ENCODE data around the gene DUSP2. TPM values are rescaled to one million over a fixed set of nuclear protein-coding genes. Genes with fewer than 3 reads are reported as not detected.

The DUSP2 gene
- total RNA-seq, 1 donor from 2014 or later: 1.3 TPM

- intact Hi-C loops (cut with DNase I): no loop called here
These were observed 24.2 kb downstream of the DUSP2 start for GRCh38 chr2:96120991-96121390.

GRCh38 chr2:96120091-96120720 lies 25.0 kb downstream of the DUSP2 start:
- DNase-seq (ENCODE audit: low spot score): no peak
- intact Hi-C loops (cut with DNase I): no loop called here

More at GRCh38 chr2:96120991-96121390, 24.2 kb downstream of the DUSP2 start:
- DNase-seq (ENCODE audit: low spot score): no peak

GRCh38 chr2:96119389-96119751 lies 25.9 kb downstream of the DUSP2 start:
- DNase-seq (ENCODE audit: low spot score): no peak
- intact Hi-C loops (cut with DNase I): loop anchor here (10.0 kb wide), 2 partner anchors 55 to 95 kb away; no protein-coding TSS in a partner anchor

DNA sequence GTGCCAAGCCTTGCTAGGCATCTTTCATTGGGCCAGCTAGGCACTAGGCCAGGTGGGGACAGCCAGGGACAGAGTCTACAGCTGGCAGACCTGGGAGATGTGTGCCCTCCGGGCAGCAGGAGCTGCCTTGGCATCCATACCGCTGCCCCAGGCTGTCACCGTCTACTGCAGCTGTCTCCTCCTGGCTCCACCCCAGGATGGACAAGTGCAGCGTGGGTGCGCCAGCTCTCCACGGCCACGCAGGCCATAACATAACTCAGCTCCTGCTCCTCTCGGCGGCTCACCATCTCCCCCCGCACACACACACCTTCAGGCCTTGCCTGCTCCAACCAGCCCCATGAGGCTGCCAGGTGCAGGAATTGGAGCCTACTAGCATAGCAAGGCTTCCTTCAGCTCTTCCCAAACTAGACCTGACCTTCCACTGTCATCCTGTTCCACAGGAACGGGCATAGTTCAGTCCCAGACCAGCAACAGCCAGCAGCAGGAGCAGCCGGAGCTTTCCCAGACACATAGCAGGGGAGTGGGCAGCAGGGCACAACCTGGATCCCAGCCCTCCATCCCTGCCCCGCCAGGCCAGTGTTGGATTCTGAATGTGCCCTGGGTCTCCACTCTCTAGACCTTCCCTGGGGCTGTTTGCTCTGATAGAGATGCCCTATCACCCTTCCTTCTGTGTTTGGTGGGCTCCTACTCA lies 26.4 kb downstream of the DUSP2 start:
- intact Hi-C loops (cut with DNase I): loop anchor here (10.0 kb wide), 2 partner anchors 54 to 94 kb away; no protein-coding TSS in a partner anchor
- DNase-seq (ENCODE audit: low spot score): no peak

DNA sequence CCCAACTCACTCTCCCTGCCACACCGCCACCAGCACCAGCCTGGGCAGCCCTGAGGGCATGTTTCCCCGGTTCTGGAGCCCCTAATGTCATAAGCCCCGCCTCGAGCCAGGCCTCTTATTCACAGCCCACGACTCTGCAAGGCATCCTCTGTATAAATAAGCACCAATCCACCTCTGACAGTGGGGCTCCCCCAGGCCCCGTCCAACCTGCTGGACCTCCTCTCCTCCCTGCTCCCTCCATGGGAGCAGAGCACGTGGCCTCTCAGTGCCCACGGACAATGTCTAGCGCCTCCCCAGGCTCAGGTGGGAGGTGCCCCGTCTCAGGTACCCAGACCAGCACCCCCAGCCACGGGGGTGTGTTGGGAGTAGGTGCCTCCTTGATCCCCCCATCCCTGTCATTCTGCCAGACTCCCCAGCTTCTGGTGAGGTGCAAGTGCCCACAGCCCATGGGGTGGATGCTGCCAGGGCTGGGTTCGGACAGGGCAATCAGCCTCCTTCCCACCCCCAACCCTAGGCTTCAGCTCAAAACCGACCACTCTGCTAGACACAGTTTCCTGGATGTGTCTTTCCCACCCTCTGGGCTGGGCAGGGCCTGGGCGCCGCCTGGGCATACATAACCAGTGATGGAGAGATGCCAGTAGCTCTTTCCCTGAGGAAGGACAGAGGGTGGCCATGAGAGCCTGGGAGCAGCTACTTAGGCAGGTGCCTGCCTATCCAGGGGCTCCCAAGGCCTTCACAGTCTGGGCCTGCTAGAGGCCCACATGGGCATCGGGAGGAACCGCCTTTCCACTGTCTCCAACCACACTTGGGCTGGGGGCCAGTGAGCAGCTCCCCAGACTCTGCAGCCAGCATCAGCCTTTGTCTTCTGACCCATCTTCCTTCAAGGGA lies 27.3 kb downstream of the DUSP2 start:
- intact Hi-C loops (cut with DNase I): loop anchor here (10.0 kb wide), 2 partner anchors 53 to 93 kb away; no protein-coding TSS in a partner anchor
- no peak for DNase-seq (ENCODE audit: low spot score)

GRCh38 chr2:96116879-96117533 lies 28.2 kb downstream of the DUSP2 start:
- intact Hi-C loops (cut with DNase I): loop anchor here (10.0 kb wide), 2 partner anchors 52 to 92 kb away; no protein-coding TSS in a partner anchor
- DNase-seq (ENCODE audit: low spot score): no peak

DNA sequence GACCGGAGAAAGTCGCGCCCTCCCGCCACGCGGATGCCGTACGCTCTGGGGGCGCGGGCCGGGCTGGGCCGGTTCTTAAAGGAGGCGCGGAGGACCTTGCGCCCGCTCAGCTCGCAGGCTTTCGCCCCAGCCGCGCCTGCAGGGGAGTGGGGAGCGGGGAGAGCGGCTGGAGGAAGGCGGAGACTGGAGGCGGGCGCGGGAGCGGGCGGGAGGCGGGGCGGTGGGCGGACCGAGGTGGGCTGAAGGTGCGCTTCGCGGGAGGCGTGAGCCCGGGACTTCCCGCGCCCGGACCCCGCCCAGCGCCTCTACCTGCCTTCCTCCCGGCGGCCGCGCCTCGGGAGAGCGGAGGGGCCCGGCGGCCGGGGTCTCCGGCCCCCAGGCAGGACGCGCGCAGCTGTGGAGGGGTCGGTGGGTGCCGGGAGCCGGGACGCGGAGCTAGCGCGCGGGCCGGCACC lies 28.8 kb downstream of the DUSP2 start, which contains the start of gene ADRA2B:
TSS of gene ADRA2B (minus strand) at position 148 of the 455 bp plus-strand sequence. CDS start 422 bp downstream, outside the sequence.
- DNase-seq (ENCODE audit: low spot score): no peak

DNA sequence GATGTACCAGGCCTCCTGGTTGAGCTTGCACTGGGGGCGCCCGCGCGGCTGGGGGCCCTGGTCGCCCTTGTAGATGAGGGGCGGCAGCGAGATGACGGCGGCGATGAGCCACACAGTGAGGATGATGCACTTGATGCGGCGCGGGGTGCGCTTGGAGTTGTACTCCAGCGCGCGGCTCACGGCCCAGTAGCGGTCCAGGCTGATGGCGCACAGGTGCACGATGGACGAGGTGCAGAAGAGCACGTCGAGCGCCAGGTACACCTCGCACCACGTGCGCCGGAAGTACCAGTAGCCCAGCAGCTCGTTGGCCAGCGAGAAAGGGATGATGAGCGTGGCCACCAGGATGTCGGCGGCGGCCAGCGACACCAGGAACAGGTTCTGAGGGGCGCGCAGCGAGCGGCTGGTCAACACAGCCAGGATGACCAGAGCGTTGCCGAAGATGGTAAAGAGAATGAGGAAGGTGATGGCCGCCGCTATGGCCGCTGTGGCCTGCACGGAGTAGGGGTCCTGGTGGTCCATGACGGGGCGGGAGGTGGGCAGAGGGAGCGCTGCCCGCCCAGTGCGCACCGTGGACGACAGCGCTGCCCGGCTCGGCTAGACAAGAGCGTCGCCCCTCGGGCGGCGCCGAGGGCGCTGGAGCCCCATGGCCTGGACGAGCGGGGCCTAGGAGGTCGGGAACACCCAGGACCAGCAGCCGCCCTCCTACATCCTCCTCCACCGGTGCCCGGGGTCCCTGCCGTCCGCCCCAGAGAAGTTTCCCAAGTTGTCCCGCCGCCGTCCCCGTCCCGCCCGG lies 29.4 kb downstream of the DUSP2 start:
- intact Hi-C loops (cut with DNase I): loop anchor here (10.0 kb wide), 2 partner anchors 51 to 91 kb away; no protein-coding TSS in a partner anchor
- no peak for DNase-seq (ENCODE audit: low spot score)

More for the DNA sequence above, 28.8 kb downstream of the DUSP2 start, which contains the start of gene ADRA2B:
- intact Hi-C loops (cut with DNase I): loop anchor here (10.0 kb wide), 2 partner anchors 52 to 92 kb away; no protein-coding TSS in a partner anchor

DNA sequence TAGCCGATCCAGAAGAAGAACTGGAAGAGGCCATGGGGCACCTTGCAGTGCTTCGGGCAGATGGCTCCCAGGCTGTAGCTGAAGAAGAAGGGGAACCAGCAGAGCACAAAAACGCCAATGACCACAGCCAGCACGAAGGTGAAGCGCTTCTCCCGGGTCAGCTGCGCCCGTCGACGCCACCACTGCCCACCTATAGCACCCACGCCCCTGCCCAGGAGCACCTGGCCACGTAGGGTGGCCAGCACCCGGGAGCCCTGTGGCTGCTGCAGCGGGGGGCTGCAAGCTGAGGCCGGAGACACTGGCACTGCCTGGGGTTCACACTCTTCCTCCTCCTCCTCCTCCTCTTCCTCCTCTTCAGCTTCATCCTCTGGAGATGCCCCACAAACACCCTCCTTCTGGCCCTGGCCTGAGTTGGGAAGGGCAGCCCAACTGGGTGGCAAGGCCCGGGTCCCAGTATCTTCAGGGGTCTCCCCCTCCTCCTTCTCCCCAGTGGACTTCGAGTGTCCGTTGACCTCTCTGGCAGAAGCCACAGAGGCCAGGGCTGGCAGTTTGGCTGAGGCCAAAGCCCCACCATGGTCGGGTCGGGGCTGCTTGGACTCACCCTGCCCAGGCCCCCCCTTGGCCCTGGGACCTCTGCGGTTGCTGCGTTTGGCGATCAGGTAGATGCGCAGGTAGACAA lies 30.2 kb downstream of the DUSP2 start:
- no peak for DNase-seq (ENCODE audit: low spot score)
- intact Hi-C loops (cut with DNase I): loop anchor here (10.0 kb wide), 2 partner anchors 50 to 90 kb away; no protein-coding TSS in a partner anchor

GRCh38 chr2:96114546-96114902 lies 30.7 kb downstream of the DUSP2 start:
- intact Hi-C loops (cut with DNase I): loop anchor here (10.0 kb wide), 2 partner anchors 50 to 90 kb away; no protein-coding TSS in a partner anchor
- DNase-seq (ENCODE audit: low spot score): no peak

GRCh38 chr2:96113951-96114350 lies 31.3 kb downstream of the DUSP2 start:
- intact Hi-C loops (cut with DNase I): loop anchor here (10.0 kb wide), 2 partner anchors 49 to 89 kb away; no protein-coding TSS in a partner anchor
- DNase-seq (ENCODE audit: low spot score): no peak

DNA sequence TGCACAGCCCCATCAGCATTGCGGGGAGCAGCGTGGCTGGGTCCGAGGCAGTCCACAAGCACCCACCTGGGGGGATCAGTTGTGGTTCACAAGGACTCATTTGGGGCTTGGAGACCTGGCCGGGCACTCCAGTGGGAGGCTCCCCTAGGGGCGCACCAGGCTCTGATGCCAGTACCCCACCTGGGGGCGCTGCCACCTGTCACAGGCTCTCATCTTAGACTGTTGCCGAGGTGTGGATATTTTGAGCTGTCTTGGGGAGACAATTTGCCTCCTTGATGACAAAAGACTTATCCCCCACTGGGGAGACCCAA lies 31.9 kb downstream of the DUSP2 start:
- intact Hi-C loops (cut with DNase I): loop anchor here (10.0 kb wide), 2 partner anchors 49 to 89 kb away; no protein-coding TSS in a partner anchor
- DNase-seq (ENCODE audit: low spot score): no peak

DNA sequence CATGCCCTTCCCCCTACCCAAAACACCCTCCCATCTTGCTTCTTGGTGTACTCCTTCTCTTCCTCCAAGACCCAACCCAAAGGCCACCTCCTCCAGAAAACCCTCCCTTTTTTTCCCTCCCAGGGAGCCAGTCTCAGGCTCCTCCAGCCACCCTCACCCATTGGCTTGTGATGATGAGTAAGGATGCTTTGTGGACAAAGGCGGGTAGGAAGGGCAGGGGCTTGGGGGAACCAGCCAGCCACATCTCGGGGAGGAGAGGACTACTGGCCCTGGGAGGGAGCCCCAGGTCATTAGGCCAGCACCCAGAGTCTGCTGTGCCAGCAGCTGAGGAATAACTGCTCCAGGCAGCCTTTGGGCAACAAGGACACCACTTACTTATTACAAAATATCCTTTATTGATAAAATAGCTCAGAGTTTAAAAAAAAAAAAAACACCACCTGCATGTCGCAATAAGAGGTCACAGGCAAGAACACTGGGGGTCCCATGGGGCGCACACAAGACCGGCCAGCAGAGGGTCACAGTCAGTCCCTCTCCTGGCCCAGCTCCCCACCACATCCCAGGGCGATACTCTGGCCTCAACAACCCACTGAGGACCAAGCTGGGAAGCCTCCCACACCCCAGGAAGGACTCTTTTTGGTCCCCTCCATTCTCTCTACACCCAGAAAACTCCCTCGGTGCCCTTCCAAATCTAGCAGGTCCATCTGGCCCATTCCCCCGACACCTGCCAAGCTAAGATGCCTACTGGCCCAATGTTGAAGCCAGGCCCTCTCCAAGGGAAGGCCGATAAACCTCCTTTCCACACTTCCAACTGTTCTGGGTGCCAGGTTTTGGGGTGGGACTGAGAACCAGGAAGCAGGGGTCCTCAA lies 32.5 kb downstream of the DUSP2 start:
- DNase-seq (ENCODE audit: low spot score): no peak
- intact Hi-C loops (cut with DNase I): loop anchor here (10.0 kb wide), 2 partner anchors 48 to 88 kb away; no protein-coding TSS in a partner anchor

GRCh38 chr2:96111823-96112500 lies 33.3 kb downstream of the DUSP2 start:
- intact Hi-C loops (cut with DNase I): loop anchor here (10.0 kb wide), 2 partner anchors 47 to 87 kb away; no protein-coding TSS in a partner anchor
- DNase-seq (ENCODE audit: low spot score): peak; percentile 54

DNA sequence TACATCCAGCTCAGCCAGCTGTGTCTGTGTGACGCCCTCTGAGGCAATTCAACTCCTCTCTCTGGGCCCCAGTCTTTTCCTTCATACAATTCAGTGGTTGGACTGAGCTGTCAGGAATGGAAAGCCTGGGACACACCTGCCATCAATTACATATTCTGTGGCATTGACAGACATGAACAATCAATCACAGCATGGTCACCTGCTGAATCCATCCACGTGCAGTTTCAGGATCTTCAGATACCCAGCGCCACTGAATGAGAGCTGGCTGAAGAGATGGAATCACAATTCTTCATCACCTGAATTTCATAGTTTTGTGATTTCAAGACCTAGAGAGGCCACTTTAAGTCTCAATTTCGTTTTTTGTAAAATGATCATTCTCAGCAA lies 34.0 kb downstream of the DUSP2 start:
- peak; percentile 46 for DNase-seq (ENCODE audit: low spot score)
- intact Hi-C loops (cut with DNase I): loop anchor here (10.0 kb wide), 2 partner anchors 46 to 86 kb away; no protein-coding TSS in a partner anchor

All from cardiac septum (tissue), 1 donor.